ENCODE results near the gene HIVEP3.

The HIVEP3 gene

GRCh38 chr1:41464885-41465284 is 453.8 kb downstream of the HIVEP3 start:
- TF ChIP-seq CEBPB (IDR thresholded peaks at IDR 0.05) (no peak), FOXM1 (IDR thresholded peaks at IDR 0.05; ENCODE audit: borderline replicate concordance, low read depth) (no peak), EGR1 (IDR thresholded peaks at IDR 0.05) (no peak), EP300 (IDR thresholded peaks at IDR 0.05; ENCODE audit: borderline replicate concordance) (no peak), REST (IDR thresholded peaks at IDR 0.05; ENCODE audit: low read depth) (no peak), ZBTB7A (IDR thresholded peaks at IDR 0.05; ENCODE audit: low read depth) (no peak), YY1 (IDR thresholded peaks at IDR 0.05; ENCODE audit: low read depth) (no peak), NFIC (IDR thresholded peaks at IDR 0.05) (no peak), TEAD4 (IDR thresholded peaks at IDR 0.05) (no peak), TAF1 (IDR thresholded peaks at IDR 0.05; ENCODE audit: low read depth) (no peak), CREB1 (IDR thresholded peaks at IDR 0.05; ENCODE audit: low read depth) (no peak)

- no peak for TF ChIP-seq TAF1 (IDR thresholded peaks at IDR 0.05; ENCODE audit: low read depth)
- TF ChIP-seq USF1 (IDR thresholded peaks at IDR 0.05) = no peak
- no peak for TF ChIP-seq FOXM1 (IDR thresholded peaks at IDR 0.05; ENCODE audit: borderline replicate concordance, low read depth)
- no peak for TF ChIP-seq MAX (IDR thresholded peaks at IDR 0.05)
- no peak for TF ChIP-seq YY1 (IDR thresholded peaks at IDR 0.05; ENCODE audit: low read depth)
- TF ChIP-seq CREB1 (IDR thresholded peaks at IDR 0.05; ENCODE audit: low read depth) = no peak
- TF ChIP-seq REST (IDR thresholded peaks at IDR 0.05; ENCODE audit: low read depth) = no peak
- TF ChIP-seq RAD21 (IDR thresholded peaks at IDR 0.05; ENCODE audit: low read depth) = no peak
- TF ChIP-seq EGR1 (IDR thresholded peaks at IDR 0.05) = no peak
- TF ChIP-seq EP300 (IDR thresholded peaks at IDR 0.05; ENCODE audit: borderline replicate concordance) = no peak
- no peak for TF ChIP-seq TEAD4 (IDR thresholded peaks at IDR 0.05)
- TF ChIP-seq TCF12 (IDR thresholded peaks at IDR 0.05; ENCODE audit: low read depth) = no peak
- no peak for TF ChIP-seq ZBTB7A (IDR thresholded peaks at IDR 0.05; ENCODE audit: low read depth)
- TF ChIP-seq CEBPB (IDR thresholded peaks at IDR 0.05) = no peak
- TF ChIP-seq NFIC (IDR thresholded peaks at IDR 0.05) = no peak
Observed at GRCh38 chr1:41463516-41463915, 455.2 kb downstream of the HIVEP3 start.

GRCh38 chr1:41462680-41463004 is 456.1 kb downstream of the HIVEP3 start:
- no peak for TF ChIP-seq YY1 (IDR thresholded peaks at IDR 0.05; ENCODE audit: low read depth)
- TF ChIP-seq USF1 (IDR thresholded peaks at IDR 0.05) = no peak
- no peak for TF ChIP-seq MAX (IDR thresholded peaks at IDR 0.05)
- no peak for TF ChIP-seq TEAD4 (IDR thresholded peaks at IDR 0.05)
- no peak for TF ChIP-seq REST (IDR thresholded peaks at IDR 0.05; ENCODE audit: low read depth)
- no peak for TF ChIP-seq EP300 (IDR thresholded peaks at IDR 0.05; ENCODE audit: borderline replicate concordance)
- no peak for TF ChIP-seq EGR1 (IDR thresholded peaks at IDR 0.05)
- no peak for TF ChIP-seq ZBTB7A (IDR thresholded peaks at IDR 0.05; ENCODE audit: low read depth)
- TF ChIP-seq TAF1 (IDR thresholded peaks at IDR 0.05; ENCODE audit: low read depth) = no peak
- no peak for TF ChIP-seq FOXM1 (IDR thresholded peaks at IDR 0.05; ENCODE audit: borderline replicate concordance, low read depth)
- TF ChIP-seq NFIC (IDR thresholded peaks at IDR 0.05) = no peak
- TF ChIP-seq CEBPB (IDR thresholded peaks at IDR 0.05) = no peak
- TF ChIP-seq CREB1 (IDR thresholded peaks at IDR 0.05; ENCODE audit: low read depth) = no peak
- TF ChIP-seq RAD21 (IDR thresholded peaks at IDR 0.05; ENCODE audit: low read depth) = no peak
- no peak for TF ChIP-seq TCF12 (IDR thresholded peaks at IDR 0.05; ENCODE audit: low read depth)

GRCh38 chr1:41461790-41462679 is 456.7 kb downstream of the HIVEP3 start:
- no peak for TF ChIP-seq MAX (IDR thresholded peaks at IDR 0.05)
- TF ChIP-seq CREB1 (IDR thresholded peaks at IDR 0.05; ENCODE audit: low read depth) = no peak
- no peak for TF ChIP-seq YY1 (IDR thresholded peaks at IDR 0.05; ENCODE audit: low read depth)
- no peak for TF ChIP-seq TCF12 (IDR thresholded peaks at IDR 0.05; ENCODE audit: low read depth)
- no peak for TF ChIP-seq REST (IDR thresholded peaks at IDR 0.05; ENCODE audit: low read depth)
- no peak for TF ChIP-seq RAD21 (IDR thresholded peaks at IDR 0.05; ENCODE audit: low read depth)
- no peak for TF ChIP-seq ZBTB7A (IDR thresholded peaks at IDR 0.05; ENCODE audit: low read depth)
- TF ChIP-seq USF1 (IDR thresholded peaks at IDR 0.05) = no peak
- TF ChIP-seq CEBPB (IDR thresholded peaks at IDR 0.05) = no peak
- TF ChIP-seq NFIC (IDR thresholded peaks at IDR 0.05) = no peak
- TF ChIP-seq TEAD4 (IDR thresholded peaks at IDR 0.05) = no peak
- TF ChIP-seq EP300 (IDR thresholded peaks at IDR 0.05; ENCODE audit: borderline replicate concordance) = no peak
- TF ChIP-seq FOXM1 (IDR thresholded peaks at IDR 0.05; ENCODE audit: borderline replicate concordance, low read depth) = no peak
- TF ChIP-seq TAF1 (IDR thresholded peaks at IDR 0.05; ENCODE audit: low read depth) = no peak
- TF ChIP-seq EGR1 (IDR thresholded peaks at IDR 0.05) = no peak
